Vagina (tissue), 2 donors: Measurements from ENCODE around the gene EHMT1.

Source experiments
- POLR2A ChIP-seq, 2 donors: fragments of 450-650 bp; IDR thresholded peaks; one replicate each; pipeline ENCODE4 v1.6.1; 2017; ENCODE audit warnings: antibody characterized with exemption in 2 of 2, mild to moderate bottlenecking in 2 of 2, moderate library complexity in 2 of 2
- POLR2AphosphoS5 ChIP-seq, 2 donors: sonication (generic); formaldehyde crosslinking; IDR thresholded peaks; one replicate each; pipeline ENCODE4 v1.9.0; 2017; ENCODE audit warnings: antibody characterized with exemption in 2 of 2, mild to moderate bottlenecking in 2 of 2, low read depth in 1 of 2; ENCODE audit not compliant: insufficient read depth in 1 of 2
- TF ChIP-seq, protein P1 (sequence below), 3 experiments: fragments of 450-650 bp in 2 of 3; fragments of 200-600 bp in 1 of 3; sonication (generic) in 1 of 3; IDR thresholded peaks; one replicate each; pipeline ENCODE4 v1.5.1; 2017 to 2019; ENCODE audit warnings: antibody characterized with exemption in 3 of 3, mild to moderate bottlenecking in 2 of 3, moderate library complexity in 2 of 3

DNA sequence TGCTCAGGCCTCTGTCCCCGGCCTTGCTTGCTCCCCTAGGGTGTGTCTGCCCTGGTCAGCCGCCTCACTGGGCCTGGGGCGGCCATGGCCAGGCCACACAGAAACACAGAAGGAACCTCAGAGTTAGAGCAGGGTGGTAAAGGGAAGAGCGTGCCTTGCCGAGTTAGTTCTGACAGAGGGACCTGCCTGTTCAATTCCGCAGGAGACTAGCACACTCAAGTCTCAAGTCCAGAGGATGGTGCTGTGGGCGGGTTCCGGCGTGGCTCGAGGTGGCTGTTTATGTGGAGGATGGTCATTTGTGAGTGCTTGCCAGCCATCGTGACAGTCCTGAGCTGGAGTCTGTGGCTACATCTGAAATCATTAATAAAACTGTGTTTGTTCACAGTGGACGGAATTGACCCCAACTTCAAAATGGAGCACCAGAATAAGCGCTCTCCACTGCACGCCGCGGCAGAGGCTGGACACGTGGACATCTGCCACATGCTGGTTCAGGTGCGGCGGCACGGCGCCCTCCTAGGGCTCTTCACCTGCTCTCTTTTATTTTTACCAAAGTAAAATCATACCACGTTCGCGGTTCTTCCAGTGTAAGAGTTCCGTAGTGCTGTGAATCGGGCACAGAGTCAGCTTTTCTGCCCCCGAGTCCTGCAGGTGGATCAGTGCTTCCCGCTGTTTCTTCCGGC lies 163.2 kb downstream of the EHMT1 start:
- TF ChIP-seq, protein P1, sequence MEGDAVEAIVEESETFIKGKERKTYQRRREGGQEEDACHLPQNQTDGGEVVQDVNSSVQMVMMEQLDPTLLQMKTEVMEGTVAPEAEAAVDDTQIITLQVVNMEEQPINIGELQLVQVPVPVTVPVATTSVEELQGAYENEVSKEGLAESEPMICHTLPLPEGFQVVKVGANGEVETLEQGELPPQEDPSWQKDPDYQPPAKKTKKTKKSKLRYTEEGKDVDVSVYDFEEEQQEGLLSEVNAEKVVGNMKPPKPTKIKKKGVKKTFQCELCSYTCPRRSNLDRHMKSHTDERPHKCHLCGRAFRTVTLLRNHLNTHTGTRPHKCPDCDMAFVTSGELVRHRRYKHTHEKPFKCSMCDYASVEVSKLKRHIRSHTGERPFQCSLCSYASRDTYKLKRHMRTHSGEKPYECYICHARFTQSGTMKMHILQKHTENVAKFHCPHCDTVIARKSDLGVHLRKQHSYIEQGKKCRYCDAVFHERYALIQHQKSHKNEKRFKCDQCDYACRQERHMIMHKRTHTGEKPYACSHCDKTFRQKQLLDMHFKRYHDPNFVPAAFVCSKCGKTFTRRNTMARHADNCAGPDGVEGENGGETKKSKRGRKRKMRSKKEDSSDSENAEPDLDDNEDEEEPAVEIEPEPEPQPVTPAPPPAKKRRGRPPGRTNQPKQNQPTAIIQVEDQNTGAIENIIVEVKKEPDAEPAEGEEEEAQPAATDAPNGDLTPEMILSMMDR (IDR thresholded peaks at IDR 0.05), result no peak
- no peak for TF ChIP-seq POLR2A (IDR thresholded peaks at IDR 0.05)
- TF ChIP-seq POLR2AphosphoS5 (IDR thresholded peaks at IDR 0.05; ENCODE audit: insufficient read depth in 1 of 2, low read depth in 1 of 2), result no peak
